NCI-H82 treated with DMSO at 0.1 percent for 48 hours (cell line): ENCODE measurements around the gene KREMEN1.
A peak's percentile ranks its signal among the peaks of the same experiment; 100 is the strongest.
"Not testable (repeated sequence)": the region's sequence is repeated elsewhere in the genome, so short reads cannot be mapped to it uniquely, and the experiment has no call there.

Experiments used
- DNase-seq: peaks from one replicate; lab custom pipeline; 2025; ENCODE audit not compliant: unreplicated experiment; lab: John Stamatoyannopoulos, UW

The KREMEN1 gene

DNA sequence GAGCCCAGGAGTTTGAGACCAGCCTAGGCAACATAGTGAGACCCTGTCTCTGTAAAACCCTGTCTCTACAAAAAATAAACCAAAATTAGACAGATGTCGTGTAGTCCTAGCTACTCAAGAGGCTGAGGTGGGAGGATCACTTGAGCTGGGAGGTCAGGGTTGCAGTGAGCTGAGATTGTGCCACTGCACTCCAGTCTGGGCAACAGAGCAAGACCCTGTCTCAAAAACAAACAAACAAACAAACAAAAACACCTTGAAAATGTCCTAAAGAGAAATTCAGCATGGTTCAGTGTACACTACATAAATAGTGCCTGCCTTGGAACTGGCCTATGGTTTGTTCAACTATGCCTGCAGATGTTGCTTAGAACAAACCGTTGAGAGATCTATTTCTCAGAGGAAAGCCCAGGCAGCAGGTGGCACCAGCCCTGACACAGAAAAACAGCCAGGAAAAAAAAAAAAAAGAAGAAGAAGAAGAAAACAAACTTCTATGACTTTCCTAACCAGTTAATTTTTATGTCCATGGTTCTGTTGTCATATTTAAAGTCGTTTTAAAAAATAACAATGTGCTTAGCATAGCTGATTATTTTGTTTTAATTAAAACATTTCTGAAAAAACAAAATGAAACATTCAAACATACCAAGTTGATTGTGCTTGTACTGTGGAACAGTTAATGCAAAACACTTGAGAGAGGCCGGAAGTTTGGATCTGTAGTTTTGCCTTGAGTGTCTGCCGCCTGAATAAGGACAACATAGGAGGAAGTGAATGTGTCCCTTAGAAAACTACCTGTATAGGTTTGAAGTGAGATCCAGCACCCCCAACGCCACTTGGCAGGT lies 5.4 kb downstream of the KREMEN1 start:
- DNase-seq, result no peak

DNA sequence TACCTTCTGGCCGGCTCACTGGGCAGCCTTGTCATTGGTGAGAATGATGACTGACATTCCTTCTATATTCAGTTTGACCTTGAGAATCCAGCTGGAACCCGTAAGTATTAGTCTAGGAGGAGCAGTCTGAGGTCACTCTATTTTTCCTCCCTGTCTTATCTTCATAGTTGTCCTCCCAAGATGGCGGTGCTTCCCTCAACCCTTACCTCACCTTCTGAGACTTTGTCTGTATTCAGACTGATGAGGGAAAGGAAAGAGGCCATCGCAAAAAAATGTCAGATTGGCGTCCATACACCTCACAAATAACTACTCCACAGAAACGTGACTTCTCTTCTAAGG lies 6.0 kb downstream of the KREMEN1 start:
- DNase-seq, result peak; percentile 47

DNA sequence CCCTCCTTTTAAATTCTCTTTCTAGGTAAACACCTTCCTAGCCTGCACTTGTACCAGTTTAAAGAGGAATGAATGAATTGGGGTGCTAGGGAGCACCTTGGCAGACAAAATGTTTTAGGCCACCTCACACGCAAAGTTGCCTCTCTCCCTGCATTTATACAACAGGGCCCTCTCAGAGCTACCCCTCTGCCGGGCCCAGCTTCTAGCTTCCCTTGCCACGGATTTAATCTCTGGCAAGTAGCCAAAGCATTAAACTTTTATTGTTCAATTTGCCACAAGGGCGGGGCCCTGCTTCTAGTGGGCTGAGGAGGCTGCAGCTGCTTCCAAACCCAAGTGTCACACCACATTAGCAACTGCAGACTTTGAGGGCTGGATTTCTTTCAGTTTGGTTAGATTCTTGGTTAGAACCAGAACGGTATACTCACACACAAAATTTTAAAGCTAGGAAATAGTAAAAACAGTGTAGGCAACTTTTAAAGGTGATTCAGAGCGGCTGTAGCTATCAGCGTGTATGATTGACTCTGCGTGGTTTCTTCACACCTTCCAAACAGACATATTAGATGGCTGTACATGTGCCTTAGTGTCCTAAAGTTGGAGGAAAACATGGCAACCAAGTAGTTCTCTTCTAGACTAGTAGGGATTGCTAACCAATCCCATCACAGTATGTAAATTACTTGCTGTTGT lies 6.5 kb downstream of the KREMEN1 start:
- peak; percentile 80 for DNase-seq

DNA sequence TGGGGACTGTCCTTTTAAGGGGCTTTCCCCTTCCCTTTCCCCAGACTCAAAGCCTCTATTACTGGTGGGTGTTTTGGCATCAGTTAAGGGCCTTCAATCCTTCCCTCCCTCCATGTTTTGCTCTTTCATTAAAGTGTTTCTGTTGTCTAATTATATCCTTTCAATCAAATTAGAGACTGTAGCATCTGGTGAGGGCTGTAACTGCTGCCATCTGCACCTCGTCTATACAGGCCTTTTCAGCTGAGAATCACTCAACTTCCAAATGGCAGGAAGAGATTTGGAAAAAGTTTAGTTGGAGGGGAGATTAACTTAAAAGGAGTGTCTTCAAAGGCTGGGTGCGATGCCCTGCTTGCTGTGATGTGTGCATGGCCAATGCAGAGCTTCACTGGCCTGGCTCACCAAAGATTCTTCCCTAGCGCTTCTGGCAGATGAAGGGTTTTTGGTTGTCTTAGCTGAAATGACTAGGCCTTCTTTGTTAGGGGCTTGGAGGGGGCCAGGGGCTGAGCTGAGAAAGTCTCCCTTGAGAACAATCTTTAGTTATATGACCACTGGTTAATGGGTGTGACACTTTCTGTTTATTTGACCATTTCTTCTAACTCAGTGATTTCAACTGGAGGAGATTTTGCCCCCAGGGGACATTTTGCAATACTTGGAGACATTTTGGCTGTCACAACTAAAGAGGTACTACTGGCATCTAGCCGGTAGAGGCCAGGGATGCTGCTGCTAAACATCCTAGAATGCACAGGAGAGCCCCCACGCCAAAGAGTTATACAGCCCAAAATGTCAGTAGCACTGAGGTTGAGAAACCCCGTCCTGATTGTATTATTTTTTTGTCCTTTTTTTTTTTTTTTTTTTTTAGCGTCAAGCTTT lies 7.5 kb downstream of the KREMEN1 start:
- DNase-seq, result peak; percentile 95

DNA sequence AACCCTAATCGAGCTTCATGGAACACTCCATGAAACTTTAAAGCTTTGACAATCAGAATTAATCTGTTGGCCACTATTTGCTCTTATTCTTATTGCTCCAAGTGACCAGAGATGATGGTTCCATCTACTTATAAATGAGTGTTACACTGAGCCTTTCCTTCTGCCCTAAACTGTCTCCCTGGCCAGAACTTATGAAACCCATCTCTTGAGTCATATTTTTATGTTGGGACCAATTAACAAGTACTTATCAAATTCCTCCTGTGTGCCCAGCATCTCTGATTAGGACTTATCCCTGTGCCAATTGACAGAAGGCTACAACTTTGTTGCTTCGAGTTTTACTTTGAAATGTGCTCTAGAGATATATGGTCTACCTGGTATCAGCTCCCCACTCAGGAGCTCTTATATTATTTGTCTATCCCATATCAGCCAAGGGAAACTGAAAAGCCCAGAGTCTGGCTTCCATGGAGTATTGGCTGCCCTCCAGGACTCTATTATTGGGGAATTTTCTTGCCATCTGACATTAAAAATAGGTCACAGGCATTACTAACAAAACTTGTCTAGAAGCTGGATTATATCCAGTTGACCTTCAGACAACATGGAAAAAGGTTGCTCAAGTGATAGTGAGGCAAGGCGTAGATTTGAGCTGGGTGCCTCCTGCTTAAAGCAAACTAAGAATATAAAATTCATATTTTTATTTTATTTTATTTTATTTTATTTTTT lies 8.8 kb downstream of the KREMEN1 start:
- no peak for DNase-seq

DNA sequence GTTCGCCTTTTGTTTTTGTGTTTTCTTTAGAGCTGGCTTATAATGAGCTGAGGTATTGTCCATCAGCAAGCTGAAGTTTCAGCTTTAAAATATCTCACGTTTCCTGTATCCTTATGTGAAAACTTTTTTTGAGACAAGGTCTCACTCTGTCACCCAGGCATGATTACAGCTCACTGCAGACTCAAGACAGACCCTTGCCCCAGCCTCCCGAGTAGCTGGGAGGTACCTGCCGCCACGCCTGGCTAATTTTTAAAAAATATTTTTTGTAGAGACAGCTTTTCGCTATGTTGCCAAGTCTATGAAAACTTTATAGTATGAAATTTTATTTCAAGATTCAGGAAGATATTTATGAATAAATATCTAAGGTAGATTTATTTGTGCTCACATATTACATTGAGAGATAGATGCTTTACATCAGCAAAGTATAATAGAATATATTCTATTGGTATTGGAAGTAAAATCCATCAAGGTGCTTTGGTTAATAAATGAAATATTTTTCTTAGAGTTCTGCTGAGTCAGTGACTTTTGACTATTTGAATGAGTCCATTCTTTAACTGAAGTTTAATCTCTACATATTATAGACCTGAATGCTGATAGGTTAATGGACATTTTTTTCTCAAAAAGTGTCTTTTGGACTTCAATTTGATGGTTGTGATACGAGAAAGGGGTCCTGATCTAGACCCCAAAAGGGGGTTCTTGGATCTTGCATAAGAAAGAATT lies 10.2 kb downstream of the KREMEN1 start:
- DNase-seq, result no peak

DNA sequence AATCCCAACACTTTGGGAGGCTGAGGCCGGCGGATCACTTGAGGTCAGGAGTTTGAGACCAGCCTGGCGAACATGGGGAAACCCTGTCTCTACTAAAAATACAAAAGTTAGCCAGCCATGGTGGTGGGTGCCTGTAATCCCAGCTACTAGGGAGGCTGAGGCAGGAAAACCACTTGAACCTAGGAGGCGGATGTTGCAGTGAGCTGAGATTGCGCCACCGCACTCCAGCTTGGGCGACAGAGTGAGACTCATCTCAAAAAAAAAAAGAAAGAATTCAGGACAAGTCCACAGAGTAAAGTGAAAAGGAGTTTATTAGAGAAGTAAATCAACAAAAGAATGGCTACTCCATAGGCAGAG lies 10.7 kb downstream of the KREMEN1 start:
- not testable (repeated sequence) for DNase-seq

DNA sequence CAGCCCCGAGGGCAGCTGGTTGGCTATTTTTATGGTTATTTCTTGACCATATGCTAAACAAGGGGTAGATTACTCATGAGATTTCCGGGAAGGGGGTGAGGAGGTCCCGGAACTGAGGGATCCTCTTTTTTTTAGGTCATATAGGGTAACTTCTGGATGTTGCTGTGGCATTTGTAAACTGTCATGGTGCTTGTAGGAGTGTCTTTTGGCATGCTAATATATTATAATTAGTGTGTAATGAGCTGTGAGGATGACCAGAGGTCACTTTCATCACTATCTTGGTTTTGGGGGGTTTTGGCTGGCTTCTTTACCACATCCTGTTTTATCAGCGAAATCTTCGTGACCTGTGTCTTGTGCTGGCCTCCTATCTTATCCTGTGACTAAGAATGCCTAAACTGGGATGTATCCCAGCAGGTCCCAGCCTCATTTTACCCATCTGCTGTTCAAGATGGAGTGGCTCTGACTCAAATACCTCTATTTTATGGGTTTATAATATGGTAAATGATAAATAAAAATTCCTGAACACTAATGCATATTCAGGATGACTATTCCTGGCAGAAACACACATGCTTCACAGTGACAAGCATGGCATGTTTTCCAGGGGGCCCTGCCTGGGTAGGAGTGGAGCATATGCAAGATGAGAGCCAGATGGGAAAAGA lies 11.2 kb downstream of the KREMEN1 start:
- no peak for DNase-seq

DNA sequence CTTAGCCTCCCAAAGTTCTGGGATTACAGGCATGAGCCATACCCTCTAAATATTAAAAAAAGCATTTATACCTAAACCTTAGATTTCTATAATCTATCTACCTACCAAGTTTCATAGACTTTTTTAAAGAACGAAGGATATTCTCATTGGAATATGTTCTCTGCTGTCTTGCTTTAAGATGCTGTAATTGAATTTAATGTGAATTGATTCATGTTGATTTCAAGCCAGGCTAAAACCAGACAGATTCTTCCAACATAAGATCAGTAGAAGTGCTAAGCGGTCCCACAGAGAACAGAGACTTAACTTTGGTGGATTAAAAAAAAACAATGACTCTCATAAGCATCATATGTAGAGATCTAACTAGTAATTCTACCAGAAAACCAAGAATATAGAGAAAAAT lies 14.2 kb downstream of the KREMEN1 start:
- no peak for DNase-seq

DNA sequence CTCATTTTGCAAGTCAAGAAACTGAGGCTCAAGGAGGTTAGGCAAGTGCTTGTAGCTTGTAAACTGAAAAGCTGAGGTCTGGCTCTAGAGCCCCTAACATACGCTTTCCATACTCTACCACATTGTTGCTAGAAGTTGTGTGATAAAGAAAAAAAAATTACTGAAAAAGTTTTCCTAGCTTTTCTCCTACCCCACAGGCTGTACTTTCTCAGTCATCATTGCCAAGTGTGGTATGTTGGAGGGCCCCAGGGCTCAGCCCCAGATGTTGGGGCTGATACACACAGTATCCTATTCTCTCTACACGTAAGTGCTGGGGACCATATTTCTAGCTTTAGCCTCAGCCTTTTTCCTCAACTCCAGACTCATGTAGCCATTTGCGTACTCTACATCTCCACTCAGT lies 16.0 kb downstream of the KREMEN1 start:
- no peak for DNase-seq

DNA sequence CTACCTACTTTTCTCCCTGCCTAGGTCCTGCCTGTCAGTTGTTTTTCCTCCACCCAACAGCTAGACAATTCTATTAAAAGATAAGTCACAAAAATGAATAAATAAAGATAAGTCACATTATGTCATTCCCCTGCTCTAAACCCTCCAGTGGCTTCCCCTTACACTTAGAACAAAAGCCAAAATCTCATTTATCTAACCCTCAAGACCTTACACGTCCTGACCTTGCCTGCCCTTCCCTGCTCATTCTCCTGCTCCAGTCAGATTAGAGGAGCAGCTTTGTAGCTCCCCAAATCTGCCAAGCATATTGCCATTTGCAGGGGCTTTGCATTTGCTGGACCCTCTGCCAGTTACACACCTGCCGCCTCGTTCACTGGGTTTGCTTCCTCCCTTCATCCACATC lies 16.7 kb downstream of the KREMEN1 start:
- DNase-seq, result peak; percentile 62

DNA sequence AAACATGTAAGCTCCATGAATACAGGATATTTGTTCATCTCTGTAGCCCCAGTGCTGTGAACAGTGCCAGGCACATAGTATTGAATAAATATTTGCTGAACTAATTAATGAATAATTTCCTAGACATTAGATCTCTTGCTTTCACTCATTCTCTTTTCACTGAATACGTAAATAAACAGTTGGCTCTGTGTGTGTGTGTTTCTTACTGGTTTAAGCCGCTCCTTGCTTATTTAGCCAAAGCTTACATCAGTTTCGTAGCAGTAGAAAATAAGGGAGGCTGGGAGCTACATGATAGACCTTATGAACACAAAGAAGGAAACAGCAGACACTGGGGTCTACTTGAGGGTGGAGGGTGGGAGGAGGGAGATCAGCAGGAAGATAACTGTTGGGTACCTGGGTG lies 17.2 kb downstream of the KREMEN1 start:
- no peak for DNase-seq

DNA sequence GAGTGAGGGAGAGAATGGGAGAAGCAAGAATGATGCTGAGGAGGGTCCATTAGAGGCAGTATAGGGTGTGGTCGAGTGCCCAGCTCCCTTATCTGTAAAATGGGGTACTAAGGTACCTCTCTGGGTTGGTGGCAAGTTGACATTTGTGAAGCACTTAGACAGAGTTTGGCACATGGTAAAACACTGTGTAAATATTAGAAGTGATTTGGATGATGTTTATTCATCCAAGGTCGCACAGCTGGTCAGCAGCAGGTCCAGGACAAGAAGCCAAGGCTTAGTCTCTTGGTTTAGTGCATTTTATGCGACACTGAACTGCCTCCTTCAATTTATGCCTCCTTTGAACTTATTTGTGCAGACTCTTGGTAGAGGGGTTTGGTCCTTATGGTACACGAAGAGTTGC lies 19.4 kb downstream of the KREMEN1 start:
- DNase-seq, result no peak

DNA sequence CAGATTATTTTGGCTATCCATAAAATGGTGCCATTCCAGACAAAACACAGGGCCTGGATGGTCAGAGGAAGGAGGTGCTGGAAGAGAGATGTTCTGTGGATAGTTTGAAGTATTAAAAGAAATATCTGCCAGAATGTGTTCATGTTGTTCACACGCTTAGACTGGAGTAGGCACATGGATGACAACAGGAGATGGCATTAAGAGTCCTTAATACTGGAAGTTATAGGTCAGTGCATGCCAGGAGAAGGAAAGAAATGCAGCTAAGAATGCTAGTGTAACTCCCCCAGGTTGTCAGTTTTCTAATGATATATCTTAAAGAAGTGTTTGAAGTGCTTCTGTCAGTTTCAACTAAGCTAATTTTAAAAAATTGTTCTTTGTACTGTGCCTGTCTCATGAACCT lies 20.2 kb downstream of the KREMEN1 start:
- no peak for DNase-seq

DNA sequence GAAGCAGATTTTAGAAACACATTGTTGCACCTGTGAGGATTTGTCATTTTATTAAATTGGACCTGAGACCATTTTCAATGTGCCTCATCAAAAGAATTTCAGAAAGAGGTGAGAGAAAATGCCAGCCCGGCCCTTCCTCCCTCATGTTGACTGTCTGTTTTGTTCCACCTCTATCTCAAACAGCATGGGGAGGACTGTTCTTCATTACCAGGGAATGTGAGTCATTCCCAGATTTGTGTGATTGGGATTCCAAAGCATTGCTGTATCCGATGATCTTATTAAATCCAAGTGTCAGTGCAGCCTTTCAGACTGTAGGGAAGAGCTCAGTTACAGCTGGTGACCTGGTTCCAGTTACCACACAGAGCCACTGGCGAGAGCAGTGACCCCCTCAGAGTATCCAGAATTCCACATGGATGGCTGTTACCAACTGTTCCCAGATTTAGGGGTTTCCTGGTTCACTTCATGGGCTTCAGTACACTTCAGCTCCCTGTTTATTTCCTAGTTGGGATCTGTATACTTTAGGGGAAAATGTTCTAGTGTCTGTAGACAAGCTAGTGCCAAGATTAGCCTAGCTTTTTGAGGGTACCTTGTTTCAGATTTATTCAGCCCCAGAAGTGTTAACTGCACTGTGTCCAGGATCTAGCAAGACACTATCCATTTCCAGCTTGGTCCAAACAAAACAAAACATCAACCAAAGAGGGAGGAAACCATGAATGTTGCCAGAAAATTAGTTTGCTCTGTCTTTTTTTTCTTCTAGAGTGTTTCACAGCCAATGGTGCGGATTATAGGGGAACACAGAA lies 20.9 kb downstream of the KREMEN1 start:
- peak; percentile 40 for DNase-seq

DNA sequence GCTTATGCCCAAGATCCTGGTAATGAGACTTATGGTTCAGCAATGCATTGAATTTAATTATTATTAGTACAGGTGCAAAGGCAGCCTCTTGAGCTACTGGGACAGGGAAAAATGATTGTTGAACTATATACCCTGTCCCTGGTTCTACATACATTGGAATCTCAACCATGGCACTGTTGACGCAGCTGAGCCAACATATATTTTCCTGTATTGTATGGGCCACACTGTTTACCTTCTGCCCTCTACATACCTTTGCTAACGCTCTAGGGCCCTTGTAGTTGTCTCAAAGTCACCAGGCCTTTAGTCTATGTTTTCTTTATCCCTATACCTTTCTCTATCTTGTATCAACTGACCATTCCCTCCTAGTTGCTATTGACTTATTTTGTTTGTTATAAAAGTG lies 22.6 kb downstream of the KREMEN1 start:
- DNase-seq, result no peak

DNA sequence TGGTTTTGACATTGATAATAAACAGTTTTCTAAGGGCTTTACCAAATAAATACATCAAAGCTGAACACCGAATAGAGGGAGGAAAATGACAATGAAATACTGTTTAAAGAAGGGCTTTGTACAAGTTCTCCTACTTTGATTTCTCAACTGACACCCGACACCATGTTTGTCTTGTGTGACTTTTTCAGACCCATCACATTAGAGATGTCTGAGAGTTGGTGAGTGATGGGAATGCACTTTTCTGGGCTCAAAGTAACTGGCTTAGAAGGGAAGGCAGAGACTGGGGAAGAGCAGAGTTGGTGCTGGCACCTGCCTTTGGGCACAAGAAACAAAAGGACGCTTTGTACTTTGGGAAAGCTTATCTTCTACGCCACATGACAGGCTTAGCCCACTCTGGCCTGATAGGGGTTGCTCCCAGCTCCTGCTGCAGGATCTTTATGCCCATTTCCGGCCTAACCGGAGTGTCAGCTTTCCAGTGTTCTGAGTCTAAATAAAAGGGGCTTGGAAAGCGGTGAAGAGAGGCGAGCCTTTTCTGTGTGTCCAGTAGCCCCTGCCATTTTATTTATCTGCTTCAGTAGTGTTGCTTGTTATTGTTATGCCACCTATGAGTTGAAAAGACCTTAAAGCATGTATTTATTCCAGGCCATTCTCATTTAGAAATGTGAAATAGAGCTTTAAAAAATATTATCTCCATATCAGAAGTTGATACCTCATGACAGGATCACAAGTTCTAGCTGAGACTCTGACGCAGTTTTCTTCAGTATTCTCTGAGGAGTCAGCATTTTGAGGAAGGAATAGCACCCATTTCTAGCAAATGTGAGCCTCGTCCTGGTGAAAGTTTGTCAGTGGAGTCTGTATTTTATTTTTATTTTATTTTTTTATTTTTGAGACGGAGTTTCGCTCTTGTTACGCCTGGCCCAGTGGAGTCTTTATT lies 24.2 kb downstream of the KREMEN1 start:
- DNase-seq, result no peak

DNA sequence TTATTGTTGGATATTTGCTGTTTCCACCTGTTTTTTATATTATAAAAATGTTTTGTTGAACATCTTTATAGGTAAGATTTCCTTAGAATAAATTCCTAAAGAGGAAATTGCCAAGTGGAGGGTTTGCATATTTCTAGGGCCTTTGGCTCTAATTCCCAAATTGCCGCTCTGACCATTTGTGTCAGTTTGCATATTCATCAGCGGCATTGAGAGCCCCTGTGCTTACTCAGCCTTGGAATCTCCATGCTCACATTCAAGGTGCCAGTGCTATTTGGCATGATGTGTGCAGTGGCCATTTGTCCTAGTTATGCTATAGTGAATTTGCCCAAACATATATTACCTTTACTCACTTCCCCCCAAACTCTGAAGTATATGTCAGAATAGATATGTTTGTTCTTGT lies 25.5 kb downstream of the KREMEN1 start:
- DNase-seq, result no peak
